ENCODE results near the gene GPC5.

DNA sequence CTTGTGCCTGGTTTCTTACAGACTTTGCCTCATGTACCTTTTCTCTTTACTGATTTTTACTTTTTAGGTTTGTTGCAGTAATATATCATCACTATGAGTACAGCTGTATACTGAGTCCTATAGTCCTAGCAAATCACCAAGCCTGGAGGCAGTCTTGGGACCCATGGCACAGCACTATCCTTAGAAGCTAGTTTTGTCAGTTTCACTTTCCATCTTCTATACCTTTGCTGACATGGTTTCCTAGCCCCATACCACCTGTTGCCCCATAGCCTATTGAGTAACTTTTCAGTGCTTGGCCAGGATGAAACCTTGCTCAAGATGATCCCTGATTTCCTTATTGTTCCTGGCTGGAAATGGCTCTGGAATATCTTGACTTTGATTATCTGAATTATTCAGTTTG, 826.4 kb downstream of the GPC5 start:
- TF ChIP-seq EZH2 (IDR thresholded peaks at IDR 0.05; ENCODE audit: insufficient read depth, poor library complexity, severe bottlenecking) (no peak), EZH2phosphoT487 (IDR thresholded peaks at IDR 0.05; ENCODE audit: insufficient read depth, low read depth) (no peak)

Measured in GM23248 (cell line).